HK-2 (cell line): Measurements from ENCODE around the gene HVCN1.
"Not testable (repeated sequence)": the region's sequence is repeated elsewhere in the genome, so short reads cannot be mapped to it uniquely, and the experiment has no call there.

Experiments used
- DNase-seq: peaks from one replicate; pipeline ENCODE4 v3.0.0-alpha.2; 2018; ENCODE audit not compliant: unreplicated experiment

Gene HVCN1

GRCh38 chr12:110688446-110689280, at the start of gene HVCN1:
Gene HVCN1 (minus strand): TSS chr12:110689115. CDS start chr12:110683245, 5,870 bp downstream.
- no peak for DNase-seq

GRCh38 chr12:110737532-110737931, 48.6 kb upstream of the HVCN1 start:
- no peak for DNase-seq

GRCh38 chr12:110737016-110737415, 48.1 kb upstream of the HVCN1 start:
- DNase-seq: not testable (repeated sequence)

- DNase-seq: no peak
Measured at GRCh38 chr12:110733900-110734299, 45.0 kb upstream of the HVCN1 start.

DNA sequence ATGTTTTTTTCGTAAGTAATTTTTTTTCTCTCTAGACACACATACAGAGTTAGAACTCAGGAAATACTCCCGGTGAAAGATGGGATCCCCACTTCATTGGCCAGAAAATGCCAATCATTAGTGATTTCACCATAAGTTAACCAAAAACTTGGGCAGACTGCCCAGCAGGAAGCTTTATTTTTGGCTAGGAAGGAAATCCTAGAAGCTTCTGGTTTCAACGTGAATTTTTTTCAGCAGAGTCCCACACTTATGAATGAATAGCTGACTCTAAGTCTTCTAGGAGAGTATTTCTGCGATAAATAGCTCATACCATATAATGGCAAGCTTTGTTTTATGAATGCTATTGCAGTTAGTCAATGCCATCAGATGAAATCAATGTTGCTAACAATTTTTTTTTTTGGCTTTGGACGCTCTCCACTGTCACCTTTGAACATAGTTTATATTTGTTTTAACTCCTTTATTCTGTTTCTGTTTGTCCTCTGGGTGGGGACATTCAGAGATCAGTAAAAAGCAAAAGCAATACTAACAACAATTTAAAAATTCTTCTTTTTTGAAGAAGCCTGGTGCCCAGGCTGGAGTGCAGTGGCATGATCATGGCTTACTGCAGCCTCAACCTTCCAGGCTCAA, 44.3 kb upstream of the HVCN1 start:
- DNase-seq: no peak

- no peak for DNase-seq
Measured at GRCh38 chr12:110732572-110732971, 43.7 kb upstream of the HVCN1 start.

- no peak for DNase-seq
Measured at GRCh38 chr12:110731479-110731878, 42.6 kb upstream of the HVCN1 start.

- DNase-seq: no peak
Measured at GRCh38 chr12:110728628-110729027, 39.7 kb upstream of the HVCN1 start.

DNA sequence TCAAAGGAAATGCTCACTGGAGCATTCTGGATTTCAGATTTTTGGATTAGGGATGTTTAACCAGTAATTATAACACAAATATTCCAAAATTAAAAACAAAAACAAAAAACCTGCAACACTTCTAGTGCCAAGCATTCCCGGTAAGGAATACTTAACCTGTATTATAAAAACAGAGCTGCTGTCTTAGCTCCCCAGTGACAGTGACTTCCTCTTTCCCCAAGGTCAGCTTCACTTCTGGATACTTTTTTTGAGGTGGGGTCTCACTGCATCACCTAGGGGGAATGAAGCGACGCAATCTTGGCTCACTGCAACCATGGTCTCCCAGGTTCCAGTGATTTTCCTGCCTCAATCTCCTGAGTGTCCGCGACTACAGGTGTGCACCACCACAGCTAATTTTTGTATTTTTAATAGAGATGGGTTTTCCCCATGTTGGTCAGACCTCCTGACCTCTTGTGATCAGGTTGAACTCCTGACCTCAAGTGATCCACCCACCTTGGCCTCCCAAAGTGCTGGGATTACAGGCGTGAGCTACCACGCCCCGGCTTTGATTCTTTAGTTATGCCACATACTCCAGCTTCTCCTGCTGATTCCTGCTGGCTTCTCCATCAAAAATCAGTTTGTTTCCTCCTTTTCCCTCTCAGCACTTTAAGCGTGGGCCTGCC, 37.9 kb upstream of the HVCN1 start:
- DNase-seq: no peak

- no peak for DNase-seq
Measured at GRCh38 chr12:110726028-110726427, 37.1 kb upstream of the HVCN1 start.

DNA sequence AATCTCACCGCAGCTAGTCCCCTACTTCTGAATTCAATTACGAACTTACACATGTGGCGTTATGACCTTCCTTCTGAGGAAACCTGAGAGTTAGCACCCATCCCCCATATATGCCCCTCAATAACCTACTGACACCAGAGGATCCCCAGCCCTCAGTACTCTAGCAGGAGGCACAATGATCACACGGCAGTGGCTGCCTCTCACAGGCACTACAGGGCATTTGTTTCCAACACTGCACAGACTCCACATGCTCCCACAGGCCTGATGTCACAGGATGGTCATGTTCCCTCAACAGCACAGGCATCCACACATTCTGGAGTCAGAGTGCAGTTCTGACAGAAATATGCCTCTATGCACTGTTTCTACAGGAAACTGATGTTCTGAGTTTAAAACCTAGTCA, 36.4 kb upstream of the HVCN1 start:
- no peak for DNase-seq

DNA sequence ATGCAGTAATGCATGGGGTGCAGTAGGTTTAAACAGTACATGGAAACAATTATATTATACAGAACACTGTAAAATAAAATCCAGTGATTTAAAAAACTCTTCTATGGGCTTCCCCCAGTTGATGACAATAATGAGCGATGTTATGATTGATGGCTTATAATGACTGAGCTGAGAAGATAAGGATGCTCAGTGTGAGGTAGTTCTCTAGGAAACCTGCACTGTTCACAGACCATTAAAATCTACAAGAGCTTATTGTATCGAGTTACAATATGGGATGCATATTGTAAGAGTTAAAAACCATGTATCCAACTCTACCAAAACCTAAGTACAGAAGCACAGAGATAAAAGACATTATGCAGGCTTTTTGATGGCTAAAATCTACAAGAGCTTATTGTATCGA, 34.0 kb upstream of the HVCN1 start:
- not testable (repeated sequence) for DNase-seq

DNA sequence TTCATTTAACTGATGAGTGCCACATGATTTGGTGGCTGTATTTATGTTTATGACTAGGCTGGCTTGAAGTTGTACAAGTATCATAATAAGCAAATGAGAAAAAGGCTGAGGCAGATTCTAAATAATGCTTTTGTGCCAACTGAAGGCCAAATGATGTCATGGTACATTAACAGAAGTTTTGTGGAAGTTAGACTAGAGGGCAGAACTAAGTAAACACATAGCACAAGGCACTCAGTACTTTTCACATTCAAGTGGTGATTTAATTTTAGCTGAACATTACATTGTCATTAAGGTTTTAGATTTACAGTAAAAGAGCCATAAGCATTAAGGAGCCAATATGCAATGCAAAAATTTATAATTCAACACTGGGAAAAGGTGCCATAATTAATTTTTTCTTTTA, 32.7 kb upstream of the HVCN1 start:
- DNase-seq: no peak

DNA sequence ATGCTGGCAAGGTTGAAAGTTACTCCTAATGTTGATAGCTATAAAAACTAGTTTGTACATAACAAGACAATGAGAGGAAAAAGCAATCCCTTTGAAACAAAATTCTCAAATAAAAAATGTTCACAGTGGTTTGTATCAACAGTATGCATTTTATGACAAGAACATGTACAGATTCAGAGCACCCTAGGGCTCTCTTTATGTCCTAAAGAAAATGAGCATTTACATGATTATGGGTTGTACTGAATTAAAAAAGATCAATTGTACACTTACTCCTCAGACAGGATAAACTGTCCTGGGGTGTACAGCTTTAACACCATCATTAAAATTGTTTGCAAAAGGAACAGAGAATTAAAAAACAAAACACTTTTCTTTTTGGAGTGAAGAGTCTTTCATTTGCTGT, 31.6 kb upstream of the HVCN1 start:
- no peak for DNase-seq

DNA sequence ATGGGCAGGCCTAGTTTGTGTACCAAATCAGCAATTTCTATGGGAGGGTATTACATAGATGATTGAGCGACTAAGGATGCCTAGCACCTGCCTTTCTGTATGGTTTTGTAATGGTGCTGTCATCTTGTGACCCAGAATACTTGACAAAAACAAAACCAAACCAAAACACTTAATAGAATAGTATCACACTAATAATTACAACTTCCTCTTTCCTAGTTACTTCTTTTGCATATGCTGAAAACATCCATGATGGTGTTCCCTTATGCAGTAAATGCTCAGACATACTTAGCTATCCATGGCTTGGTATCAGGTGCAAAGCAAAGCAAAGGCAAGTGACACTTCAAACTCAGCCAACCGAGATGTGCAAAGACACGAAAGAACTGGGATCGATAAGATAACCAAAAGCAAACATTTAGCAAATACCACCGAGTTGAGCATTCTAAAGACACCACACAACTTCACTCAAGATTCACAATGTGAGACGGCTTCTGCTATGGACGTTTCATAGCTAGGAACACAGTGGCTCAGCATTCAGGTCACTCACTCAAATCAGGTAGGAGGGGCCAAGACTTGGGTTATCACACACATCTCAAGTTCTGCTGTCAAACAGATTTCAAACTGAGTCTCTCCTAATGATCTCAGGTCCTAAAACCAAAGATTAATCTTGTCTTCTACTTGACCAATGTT, 29.4 kb upstream of the HVCN1 start:
- no peak for DNase-seq

GRCh38 chr12:110717037-110717436, 28.1 kb upstream of the HVCN1 start:
- DNase-seq: no peak

DNA sequence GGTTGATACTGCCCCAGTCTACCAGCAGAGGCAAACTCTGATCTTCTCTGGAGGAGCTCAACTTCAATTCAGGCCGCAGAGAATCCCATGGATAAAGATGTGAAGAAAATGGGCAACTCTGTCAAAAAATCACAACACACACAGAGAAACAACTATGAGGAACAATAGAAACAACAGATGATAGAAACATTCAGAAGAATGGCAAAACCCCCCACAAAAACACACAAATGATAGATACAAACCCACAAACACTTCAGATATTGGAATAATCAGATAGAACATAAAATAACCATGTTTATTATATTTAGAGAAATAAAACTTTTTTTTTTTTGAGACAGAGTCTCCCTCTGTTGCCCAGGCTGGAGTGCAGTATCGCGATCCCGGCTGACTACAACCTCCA, 20.0 kb upstream of the HVCN1 start:
- DNase-seq: no peak

DNA sequence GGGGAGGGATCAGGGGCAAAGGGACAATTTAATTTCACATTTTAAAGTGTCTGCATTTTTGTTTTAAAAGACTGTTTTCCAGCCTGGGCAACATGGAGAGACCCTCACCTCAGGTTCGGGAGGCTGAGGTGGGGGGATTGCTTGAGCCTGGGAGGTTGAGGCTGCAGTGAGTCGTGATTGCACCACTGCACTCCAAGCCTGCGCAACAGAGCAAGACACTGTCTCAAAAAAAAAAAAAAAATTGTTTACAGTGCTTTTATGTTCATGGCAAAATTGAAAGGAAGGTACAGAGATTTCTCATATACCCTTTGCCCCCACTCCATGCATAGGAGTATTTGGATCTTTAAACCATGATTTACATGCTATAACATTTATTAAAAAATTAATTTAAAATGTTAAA, 16.4 kb upstream of the HVCN1 start:
- no peak for DNase-seq

- DNase-seq: no peak
Measured at GRCh38 chr12:110704750-110705149, 15.8 kb upstream of the HVCN1 start.

- no peak for DNase-seq
Measured at GRCh38 chr12:110704231-110704630, 15.3 kb upstream of the HVCN1 start.

- no peak for DNase-seq
Measured at GRCh38 chr12:110702081-110702480, 13.2 kb upstream of the HVCN1 start.
